Smooth muscle cell (in vitro differentiated cells): Measurements from ENCODE around the gene SIRT3. TPM values are rescaled to one million over a fixed set of nuclear protein-coding genes. Genes with fewer than 3 reads are reported as not detected.

Experiments
- DNase-seq: peaks from one replicate; lab custom pipeline; 2025; ENCODE audit not compliant: unreplicated experiment; lab: John Stamatoyannopoulos, UW
- H2AFZ ChIP-seq: fragments of 200-600 bp; sonication (generic); 2 replicates; pipeline ENCODE4 v1.6.0; 2016; ENCODE audit warnings: antibody characterized with exemption, low read depth, mild to moderate bottlenecking
- H3F3A ChIP-seq: fragments of 200-600 bp; sonication (generic); 2 replicates; pipeline ENCODE4 v1.6.0; 2017; ENCODE audit warnings: antibody characterized with exemption, low read depth
- H3K27ac ChIP-seq: fragments of 200-600 bp; sonication (generic); 2 replicates; pipeline ENCODE4 v1.5.1; 2016; ENCODE audit warnings: low read depth, mild to moderate bottlenecking
- H3K27me3 ChIP-seq: fragments of 200-600 bp; sonication (generic); 2 replicates; pipeline ENCODE4 v1.6.1; 2016; ENCODE audit warnings: low read depth, mild to moderate bottlenecking
- H3K36me3 ChIP-seq: fragments of 200-600 bp; sonication (generic); 2 replicates; pipeline ENCODE4 v1.5.1; 2016; ENCODE audit warnings: low read depth
- H3K4me1 ChIP-seq: fragments of 200-600 bp; sonication (generic); 2 replicates; pipeline ENCODE4 v1.5.1; 2016; ENCODE audit warnings: low read depth
- H3K4me2 ChIP-seq: fragments of 200-600 bp; sonication (generic); 2 replicates; pipeline ENCODE4 v1.6.0; 2016; ENCODE audit warnings: mild to moderate bottlenecking
- H3K4me3 ChIP-seq: fragments of 200-600 bp; sonication (generic); 2 replicates; pipeline ENCODE4 v1.5.1; 2016; ENCODE audit warnings: mild to moderate bottlenecking
- H3K79me2 ChIP-seq: fragments of 200-600 bp; sonication (generic); 2 replicates; pipeline ENCODE4 v1.6.0; 2016; ENCODE audit warnings: low read depth, mild to moderate bottlenecking
- H3K9ac ChIP-seq: fragments of 200-600 bp; sonication (generic); 2 replicates; pipeline ENCODE4 v1.6.0; 2016; ENCODE audit warnings: low read depth
- H3K9me3 ChIP-seq: fragments of 200-600 bp; sonication (generic); replicated peaks from 2 replicates; pipeline ENCODE4 v1.5.1; 2016; ENCODE audit warnings: low read depth
- H4K20me1 ChIP-seq: fragments of 200-600 bp; sonication (generic); 2 replicates; pipeline ENCODE4 v1.6.0; 2016; ENCODE audit warnings: low read depth
- CTCF ChIP-seq: fragments of 200-600 bp; sonication (generic); IDR thresholded peaks from 2 replicates; pipeline ENCODE4 v1.5.1; 2017; ENCODE audit warnings: borderline replicate concordance, mild to moderate bottlenecking, antibody characterized with exemption; ENCODE audit not compliant: insufficient read depth, poor library complexity, severe bottlenecking
- WGBS: methylation state at CpG from one replicate; pipeline ENCODE4 v1.1.7; 2016; ENCODE audit warnings: low lambda C conversion rate; 5-methylcytosine and 5-hydroxymethylcytosine counted together
- polyA plus RNA-seq: library from polyadenylated mRNA; unstranded; fragments of >200 nt; fragmentation: Nextera tagmentation; extraction: Ambion mirVana; gene quantifications from 2 replicates; pipeline ENCODE4 v1.2.1, GENCODE V29; 2016
- total RNA-seq: library from RNA; depleted of rRNA; stranded (reverse); fragments of >200 nt; gene quantifications from 2 replicates; pipeline ENCODE4 v1.2.3, GENCODE V29; 2014

The SIRT3 gene
- total and polyA plus RNA-seq, 2 experiments from 2014 or later: 13.0 to 19.8 TPM

GRCh38 chr11:276219-276618 is 40.1 kb upstream of the SIRT3 start:
- Histone ChIP-seq H3K27me3 (peaks cover 4% of the 10 kb centered on the region), H3K4me3 (no peak overlapping the region), H3K27ac (no peak overlapping the region), H4K20me1 (no peaks in the 10 kb centered on the region), H3K4me1 (no peaks in the 10 kb centered on the region), H3K9ac (no peak overlapping the region), H3K36me3 (no peaks in the 10 kb centered on the region), H3K79me2 (no peaks in the 10 kb centered on the region), H3K9me3 (no peaks in the 10 kb centered on the region), H3F3A (no peaks in the 10 kb centered on the region), H3K4me2 (no peak overlapping the region), H2AFZ (no peak overlapping the region)
- no peak for TF ChIP-seq CTCF
- DNase-seq: no peak

- Histone ChIP-seq H3K79me2 (no peaks in the 10 kb centered on the region), H3K9ac (no peak overlapping the region), H4K20me1 (no peaks in the 10 kb centered on the region), H3K4me1 (no peaks in the 10 kb centered on the region), H3K4me3 (no peak overlapping the region), H2AFZ (no peak overlapping the region), H3K36me3 (no peaks in the 10 kb centered on the region), H3K9me3 (no peaks in the 10 kb centered on the region), H3K27ac (no peak overlapping the region), H3K4me2 (no peak overlapping the region), H3F3A (no peaks in the 10 kb centered on the region), H3K27me3 (no peaks in the 10 kb centered on the region)
- TF ChIP-seq CTCF: no peak
- WGBS: 96% methylated on average over 6 of the region's 6 CpGs
- no peak for DNase-seq
Measured at GRCh38 chr11:272931-273198, 36.7 kb upstream of the SIRT3 start.

GRCh38 chr11:272195-272930 is 36.2 kb upstream of the SIRT3 start:
- no peaks in the 10 kb centered on the region for H4K20me1 ChIP-seq
- H3K27me3 ChIP-seq: no peaks in the 10 kb centered on the region
- DNase-seq: no peak
- TF ChIP-seq CTCF: no peak
- H3K4me1 ChIP-seq: no peaks in the 10 kb centered on the region
- H3K27ac ChIP-seq: no peak overlapping the region
- no peak overlapping the region for H3K4me3 ChIP-seq
- WGBS: 91% methylated on average over 22 of the region's 22 CpGs
- H3K9me3 ChIP-seq: no peaks in the 10 kb centered on the region
- no peak overlapping the region for H2AFZ ChIP-seq
- H3F3A ChIP-seq: no peaks in the 10 kb centered on the region
- no peak overlapping the region for H3K4me2 ChIP-seq
- no peak overlapping the region for H3K9ac ChIP-seq
- no peaks in the 10 kb centered on the region for H3K36me3 ChIP-seq
- no peaks in the 10 kb centered on the region for H3K79me2 ChIP-seq

GRCh38 chr11:271319-271715 is 35.2 kb upstream of the SIRT3 start:
- no peak for TF ChIP-seq CTCF
- H3K36me3 ChIP-seq: no peaks in the 10 kb centered on the region
- no peak for DNase-seq
- H3K9me3 ChIP-seq: no peaks in the 10 kb centered on the region
- H2AFZ ChIP-seq: no peak overlapping the region
- H4K20me1 ChIP-seq: no peaks in the 10 kb centered on the region
- H3K4me3 ChIP-seq: no peak overlapping the region
- no peaks in the 10 kb centered on the region for H3K4me1 ChIP-seq
- no peak overlapping the region for H3K9ac ChIP-seq
- H3K79me2 ChIP-seq: no peaks in the 10 kb centered on the region
- no peaks in the 10 kb centered on the region for H3K27me3 ChIP-seq
- no peaks in the 10 kb centered on the region for H3F3A ChIP-seq
- 90% methylated on average over 8 of the region's 8 CpGs for WGBS
- H3K27ac ChIP-seq: no peak overlapping the region
- H3K4me2 ChIP-seq: no peak overlapping the region
